NCI-H187 treated with DMSO at 0.1 percent for 48 hours (cell line): Measurements from ENCODE around the gene CHL1.

Source experiments
- DNase-seq: peaks from one replicate; lab custom pipeline; 2025; lab: John Stamatoyannopoulos, UW

The CHL1 gene

GRCh38 chr3:278300-279064 lies 81.9 kb downstream of the CHL1 start:
- peak; percentile 79 for DNase-seq

GRCh38 chr3:279325-279724 lies 82.8 kb downstream of the CHL1 start:
- no peak for DNase-seq

DNA sequence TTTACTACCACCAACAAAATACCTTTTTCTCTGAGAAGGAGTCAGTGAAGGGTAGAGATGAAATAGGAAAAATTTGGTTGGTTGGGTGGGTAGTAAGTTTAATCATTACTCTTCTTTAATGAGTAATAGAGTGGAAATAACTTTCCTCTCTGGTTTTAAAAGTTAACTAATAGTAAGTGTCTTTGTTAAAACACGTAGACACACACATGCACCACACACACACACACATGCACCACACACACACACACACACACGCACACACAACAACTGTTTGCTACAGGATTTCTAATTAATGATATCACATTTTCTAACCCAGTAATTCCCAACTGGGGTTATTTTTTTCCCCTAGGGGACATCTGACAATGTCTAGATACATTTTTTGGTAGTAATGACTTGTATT lies 84.1 kb downstream of the CHL1 start:
- DNase-seq = no peak

GRCh38 chr3:284322-284721 lies 87.8 kb downstream of the CHL1 start:
- no peak for DNase-seq

GRCh38 chr3:288417-288816 lies 91.9 kb downstream of the CHL1 start:
- no peak for DNase-seq

DNA sequence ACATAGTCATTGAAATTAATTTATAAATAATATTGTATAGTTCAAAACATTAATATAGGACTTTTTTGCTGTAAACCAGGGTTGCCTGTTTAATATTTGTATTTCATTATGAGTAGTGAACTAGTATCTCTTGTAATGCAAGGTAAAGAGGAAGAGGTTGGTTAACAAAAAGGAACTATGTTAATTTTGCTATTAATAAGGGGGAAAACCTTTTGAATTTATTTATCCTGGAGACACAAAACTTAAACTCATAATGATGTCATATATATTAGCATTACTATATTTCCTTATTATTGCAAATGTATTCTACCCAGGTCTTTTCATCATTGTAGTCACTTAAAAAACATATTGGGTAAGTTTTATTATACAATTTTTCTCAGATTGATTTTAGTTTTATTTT lies 94.5 kb downstream of the CHL1 start:
- no peak for DNase-seq

DNA sequence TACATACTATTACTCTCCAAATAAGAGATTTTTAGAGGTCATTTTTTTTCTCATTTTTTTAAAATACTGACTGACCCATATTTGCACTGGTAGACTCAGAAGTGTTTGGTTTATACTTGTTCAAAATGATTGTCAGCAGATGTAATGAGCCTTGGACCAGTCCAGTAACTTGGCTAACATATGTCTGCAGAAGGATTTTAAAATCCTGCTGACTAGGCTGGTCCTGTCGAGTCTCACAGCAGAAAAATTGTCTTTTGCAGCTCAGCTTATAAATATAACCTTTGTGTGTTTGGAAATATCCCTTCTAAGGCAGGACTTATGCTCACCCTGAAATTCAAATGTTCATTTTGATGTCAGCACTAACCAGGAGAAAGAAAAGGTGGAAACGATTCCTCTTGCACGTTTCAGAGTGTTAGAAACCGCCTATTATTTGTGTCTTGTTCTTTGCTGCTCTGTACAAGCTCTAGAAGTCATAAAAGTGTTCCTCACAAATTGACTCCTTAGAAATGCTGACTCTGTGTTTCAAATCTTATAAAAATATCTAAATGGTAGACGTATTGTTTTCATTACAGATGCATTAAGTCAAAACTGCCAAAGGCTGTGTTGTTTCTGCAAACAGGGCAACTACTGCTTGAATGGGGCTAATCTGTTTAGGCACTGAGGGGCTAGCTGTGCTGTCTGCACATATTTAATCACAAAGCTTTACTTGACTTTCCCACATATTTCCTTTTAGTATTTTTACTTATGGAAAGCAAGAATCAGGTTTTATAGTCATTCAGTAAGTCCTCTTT lies 95.3 kb downstream of the CHL1 start:
- no peak for DNase-seq

DNA sequence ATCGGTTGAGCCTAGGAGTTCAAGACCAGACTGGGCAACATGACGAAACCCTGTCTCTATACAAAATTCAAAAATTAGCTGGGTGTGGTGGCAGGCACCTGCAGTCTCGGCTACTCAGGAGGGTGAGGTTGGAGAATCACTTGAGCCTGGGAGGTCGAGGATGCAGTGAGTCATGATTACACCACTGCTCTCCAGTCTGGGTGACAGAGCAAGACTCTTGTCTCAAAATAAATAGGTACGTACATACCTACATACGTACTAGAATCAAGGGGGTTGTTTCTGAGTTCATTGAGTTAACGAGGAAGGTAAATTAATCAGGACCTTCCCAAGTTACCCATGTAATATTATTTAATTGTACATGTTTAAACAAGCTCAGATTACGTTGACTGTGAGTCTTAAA lies 97.5 kb downstream of the CHL1 start:
- no peak for DNase-seq

- no peak for DNase-seq
Observed at GRCh38 chr3:294581-294980, 98.0 kb downstream of the CHL1 start.

- DNase-seq = no peak
Observed at GRCh38 chr3:295166-295565, 98.6 kb downstream of the CHL1 start.

DNA sequence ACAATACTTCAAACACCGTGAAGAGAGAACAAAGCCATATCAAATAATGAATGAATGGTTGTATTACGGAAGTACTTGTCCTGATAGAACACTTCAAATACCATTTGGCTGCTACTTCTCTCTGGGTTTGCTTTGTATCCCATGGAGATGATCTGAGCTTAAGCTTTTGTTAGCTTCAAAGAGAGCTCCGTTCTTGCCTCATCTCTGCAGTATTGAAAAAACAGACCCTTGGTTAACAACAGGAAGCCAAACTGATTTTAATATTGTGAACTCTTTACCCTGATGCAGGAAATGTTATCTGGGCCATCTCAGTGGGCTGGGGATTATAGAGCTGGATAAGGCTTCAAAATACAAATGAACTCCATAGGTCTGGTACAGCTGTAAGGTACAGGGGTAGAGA lies 101.0 kb downstream of the CHL1 start:
- DNase-seq = peak; percentile 13

GRCh38 chr3:299590-300301 lies 103.2 kb downstream of the CHL1 start:
- DNase-seq = no peak

GRCh38 chr3:307182-307581 lies 110.6 kb downstream of the CHL1 start:
- no peak for DNase-seq

DNA sequence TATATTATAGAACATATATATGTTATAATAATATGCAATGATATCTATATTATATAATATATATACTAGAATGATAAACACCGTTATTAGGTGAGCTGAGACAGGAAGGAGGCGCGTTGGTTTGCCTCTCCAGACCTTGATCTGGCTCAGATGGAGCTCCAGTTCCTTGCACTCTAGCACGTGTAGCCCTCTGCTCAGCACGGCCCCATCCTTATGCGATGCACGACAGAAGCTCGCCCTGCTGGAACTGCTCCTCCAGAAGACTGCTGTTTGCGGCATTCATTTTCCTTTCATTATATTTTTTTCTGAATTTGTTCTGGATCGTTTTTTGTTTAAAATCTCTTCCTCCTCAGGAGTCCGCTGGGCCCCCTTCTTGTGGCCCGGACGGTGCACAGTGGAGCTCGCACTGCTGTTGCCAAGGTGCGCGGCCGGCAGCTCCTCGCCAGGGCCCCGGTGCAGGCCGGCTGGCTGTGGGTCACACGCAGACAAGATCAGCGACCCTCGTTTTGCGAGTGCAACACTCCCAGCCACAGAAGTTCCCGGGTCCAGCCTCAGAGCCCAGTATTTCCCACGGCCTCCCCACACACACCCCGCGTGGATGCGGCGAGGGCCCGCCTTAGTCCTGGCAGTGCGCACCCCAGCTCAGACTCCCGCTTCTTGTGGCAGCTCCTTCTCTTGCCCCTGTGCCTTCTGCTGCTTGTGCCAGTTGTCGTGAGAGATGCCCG lies 112.2 kb downstream of the CHL1 start:
- no peak for DNase-seq

- DNase-seq = no peak
Observed at GRCh38 chr3:312160-312733, 115.7 kb downstream of the CHL1 start.

GRCh38 chr3:312911-313310 lies 116.3 kb downstream of the CHL1 start:
- DNase-seq = no peak

GRCh38 chr3:317012-317411 lies 120.4 kb downstream of the CHL1 start:
- DNase-seq = no peak

- DNase-seq = no peak
Observed at GRCh38 chr3:318903-319302, 122.3 kb downstream of the CHL1 start.

GRCh38 chr3:324423-324822 lies 127.9 kb downstream of the CHL1 start:
- no peak for DNase-seq

- no peak for DNase-seq
Observed at GRCh38 chr3:325495-325894, 128.9 kb downstream of the CHL1 start.

DNA sequence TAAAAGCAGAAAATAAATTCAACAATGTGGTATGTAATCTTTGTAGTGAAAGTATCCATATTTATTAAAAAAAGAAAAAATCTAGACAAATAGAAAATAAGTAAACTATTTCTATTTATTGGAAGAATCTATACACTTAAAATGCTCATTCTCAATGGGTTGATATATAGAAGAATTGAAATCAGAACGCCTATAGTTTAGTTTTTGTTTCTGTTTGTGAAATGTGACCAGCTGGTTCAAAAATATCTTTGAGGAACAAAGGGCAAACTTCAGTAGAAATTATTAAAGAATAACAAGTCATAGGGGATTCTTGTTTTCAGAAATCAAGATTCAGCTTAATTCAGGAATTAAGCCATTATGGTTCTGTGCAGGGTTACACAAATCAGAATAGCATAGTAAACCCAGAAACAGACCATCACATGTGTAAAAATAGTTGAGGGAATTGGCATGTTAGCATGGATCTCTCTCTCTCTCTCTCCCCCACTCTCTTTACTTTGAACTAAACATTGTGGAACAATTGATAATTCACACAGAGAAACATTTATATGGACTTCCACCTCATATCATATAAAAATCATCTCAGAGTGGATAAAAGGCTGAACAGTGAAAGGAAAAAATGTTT lies 134.0 kb downstream of the CHL1 start:
- no peak for DNase-seq
